Tibial nerve (tissue), 4 donors: ENCODE results near the gene GMDS. TPM values are rescaled to one million over a fixed set of nuclear protein-coding genes. Genes with fewer than 3 reads are reported as not detected.

Experiments used
- DNase-seq, 2 donors: peaks; one replicate each; pipeline ENCODE4 v3.0.0-alpha.2; 2019; ENCODE audit warnings: low spot score in 2 of 2
- H3K27ac ChIP-seq, 4 donors: fragments of 200-600 bp; sonication (generic) in 3 of 4; one replicate each; pipeline ENCODE4 v1.5.1; 2017 to 2019; ENCODE audit warnings: mild to moderate bottlenecking in 1 of 4
- H3K27me3 ChIP-seq, 2 donors: fragments of 200-600 bp; sonication (generic) in 1 of 2; one replicate each; pipeline versions ENCODE4 v1.5.1 to v1.6.0; 2017 to 2019
- H3K36me3 ChIP-seq, 3 donors: fragments of 200-600 bp; sonication (generic); one replicate each; pipeline ENCODE4 v1.5.1; 2018 to 2019
- H3K4me1 ChIP-seq, 4 donors: fragments of 200-600 bp; sonication (generic) in 3 of 4; one replicate each; pipeline ENCODE4 v1.5.1; 2017 to 2019
- H3K4me3 ChIP-seq, 4 donors: fragments of 200-600 bp; sonication (generic) in 3 of 4; one replicate each; pipeline ENCODE4 v1.5.1; 2017 to 2019; ENCODE audit warnings: mild to moderate bottlenecking in 1 of 4, moderate library complexity in 1 of 4
- H3K9me3 ChIP-seq, 4 donors: fragments of 200-600 bp; sonication (generic) in 3 of 4; one replicate each; pipeline ENCODE4 v1.5.1; 2017 to 2019
- EP300 ChIP-seq, 2 donors: sonication (generic); formaldehyde crosslinking; IDR thresholded peaks; one replicate each; pipeline ENCODE4 v1.6.1; 2017; ENCODE audit warnings: antibody characterized with exemption in 2 of 2, mild to moderate bottlenecking in 1 of 2
- POLR2A ChIP-seq, 2 donors: fragments of 450-650 bp; IDR thresholded peaks; one replicate each; pipeline ENCODE4 v1.6.1; 2017; ENCODE audit warnings: antibody characterized with exemption in 2 of 2, mild to moderate bottlenecking in 2 of 2, moderate library complexity in 2 of 2
- WGBS, 2 donors: methylation state at CpG; one replicate each; pipeline ENCODE4 v1.1.5; 2018; 5-methylcytosine and 5-hydroxymethylcytosine counted together
- total RNA-seq, 4 donors: library from RNA; depleted of rRNA; stranded (reverse); fragments of >200 nt; gene quantifications; one replicate each; pipeline ENCODE4 v1.1.0, GENCODE V29; 2016
- TF ChIP-seq, protein P1 (sequence below), 5 experiments: fragments of 200-600 bp in 3 of 5; fragments of 450-650 bp in 2 of 5; sonication (generic) in 3 of 5; IDR thresholded peaks; one replicate each; pipeline ENCODE4 v1.5.1; 2016 to 2019; ENCODE audit warnings: antibody characterized with exemption in 5 of 5, mild to moderate bottlenecking in 3 of 5, moderate library complexity in 2 of 5

The GMDS gene
- total RNA-seq, 4 donors from 2014 or later: 14.9 to 46.5 (median 32.8) TPM

GRCh38 chr6:1654054-1654453 lies 591.4 kb downstream of the GMDS start:
- no peak for DNase-seq
- Histone ChIP-seq H3K4me3 (no peak overlapping the region), H3K4me1 (no peaks in the 10 kb centered on the region), H3K9me3 (no peaks in the 10 kb centered on the region), H3K27ac (no peak overlapping the region), H3K36me3 (no peaks in the 10 kb centered on the region), H3K27me3 (no peaks in the 10 kb centered on the region)
- 85 to 88% methylated on average over 4 of the region's 4 CpGs for WGBS, 2 donors
- TF ChIP-seq EP300 (IDR thresholded peaks at IDR 0.05) (no peak), POLR2A (IDR thresholded peaks at IDR 0.05) (no peak)
- TF ChIP-seq, protein P1, sequence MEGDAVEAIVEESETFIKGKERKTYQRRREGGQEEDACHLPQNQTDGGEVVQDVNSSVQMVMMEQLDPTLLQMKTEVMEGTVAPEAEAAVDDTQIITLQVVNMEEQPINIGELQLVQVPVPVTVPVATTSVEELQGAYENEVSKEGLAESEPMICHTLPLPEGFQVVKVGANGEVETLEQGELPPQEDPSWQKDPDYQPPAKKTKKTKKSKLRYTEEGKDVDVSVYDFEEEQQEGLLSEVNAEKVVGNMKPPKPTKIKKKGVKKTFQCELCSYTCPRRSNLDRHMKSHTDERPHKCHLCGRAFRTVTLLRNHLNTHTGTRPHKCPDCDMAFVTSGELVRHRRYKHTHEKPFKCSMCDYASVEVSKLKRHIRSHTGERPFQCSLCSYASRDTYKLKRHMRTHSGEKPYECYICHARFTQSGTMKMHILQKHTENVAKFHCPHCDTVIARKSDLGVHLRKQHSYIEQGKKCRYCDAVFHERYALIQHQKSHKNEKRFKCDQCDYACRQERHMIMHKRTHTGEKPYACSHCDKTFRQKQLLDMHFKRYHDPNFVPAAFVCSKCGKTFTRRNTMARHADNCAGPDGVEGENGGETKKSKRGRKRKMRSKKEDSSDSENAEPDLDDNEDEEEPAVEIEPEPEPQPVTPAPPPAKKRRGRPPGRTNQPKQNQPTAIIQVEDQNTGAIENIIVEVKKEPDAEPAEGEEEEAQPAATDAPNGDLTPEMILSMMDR (IDR thresholded peaks at IDR 0.05): no peak

- 90 to 92% methylated on average over 10 of the region's 10 CpGs for WGBS, 2 donors
- H3K27ac ChIP-seq: no peak overlapping the region
- no peak overlapping the region for H3K4me3 ChIP-seq
- no peaks in the 10 kb centered on the region for H3K27me3 ChIP-seq
- DNase-seq: no peak
- no peaks in the 10 kb centered on the region for H3K9me3 ChIP-seq
- H3K4me1 ChIP-seq: no peaks in the 10 kb centered on the region
- TF ChIP-seq POLR2A (IDR thresholded peaks at IDR 0.05) (no peak), EP300 (IDR thresholded peaks at IDR 0.05) (no peak)
- TF ChIP-seq, protein P1 (IDR thresholded peaks at IDR 0.05): no peak
- H3K36me3 ChIP-seq: no peaks in the 10 kb centered on the region
Observed at GRCh38 chr6:1652842-1653241, 592.6 kb downstream of the GMDS start.

GRCh38 chr6:1651362-1651761 lies 594.0 kb downstream of the GMDS start:
- 98 to 100% methylated on average over 3 of the region's 3 CpGs for WGBS, 2 donors
- no peak for DNase-seq
- no peaks in the 10 kb centered on the region for H3K9me3 ChIP-seq
- H3K4me1 ChIP-seq: no peaks in the 10 kb centered on the region
- no peak overlapping the region for H3K27ac ChIP-seq
- H3K4me3 ChIP-seq: no peak overlapping the region
- H3K36me3 ChIP-seq: no peaks in the 10 kb centered on the region
- no peak for TF ChIP-seq EP300 (IDR thresholded peaks at IDR 0.05)
- TF ChIP-seq POLR2A (IDR thresholded peaks at IDR 0.05): no peak
- H3K27me3 ChIP-seq: no peaks in the 10 kb centered on the region

DNA sequence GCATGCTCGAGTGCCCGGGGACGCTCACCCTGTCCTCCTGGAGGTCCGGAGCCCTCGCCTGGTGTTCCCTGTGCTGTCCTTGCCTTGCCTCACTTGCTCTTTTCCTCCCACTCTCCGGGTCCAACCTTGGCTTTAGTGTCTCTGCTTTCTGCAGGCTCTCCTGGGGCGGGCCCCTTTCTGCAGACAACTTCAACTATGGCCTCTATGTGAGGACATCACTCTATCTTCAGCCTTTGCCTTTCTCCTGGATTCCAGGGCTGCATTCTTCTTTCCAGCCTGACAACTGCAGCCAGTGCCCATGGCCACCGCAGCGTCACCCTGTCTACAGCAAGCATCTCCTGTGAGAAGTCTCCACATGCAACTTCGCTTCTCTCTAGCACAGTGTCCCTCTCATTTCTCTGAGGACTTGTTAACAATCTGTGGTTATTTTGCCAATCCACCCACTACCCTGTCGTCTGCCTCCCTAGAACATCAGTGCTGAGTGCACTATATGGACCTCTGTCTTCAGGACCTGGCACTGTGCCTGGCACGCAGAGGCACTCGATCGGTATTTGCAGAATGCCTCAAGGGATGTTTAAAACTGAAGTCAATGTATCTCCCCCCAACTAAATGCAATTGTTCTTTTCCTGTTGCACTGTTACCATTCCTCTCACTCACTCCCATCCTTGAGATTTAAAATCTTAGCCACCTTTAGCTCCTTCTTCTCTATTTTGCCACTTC lies 599.8 kb downstream of the GMDS start:
- no peaks in the 10 kb centered on the region for H3K4me1 ChIP-seq
- no peaks in the 10 kb centered on the region for H3K9me3 ChIP-seq
- 75 to 79% methylated on average over 14 of the region's 14 CpGs for WGBS, 2 donors
- H3K4me3 ChIP-seq: no peak overlapping the region
- H3K27me3 ChIP-seq: no peaks in the 10 kb centered on the region
- H3K36me3 ChIP-seq: no peaks in the 10 kb centered on the region
- no peak overlapping the region for H3K27ac ChIP-seq
- TF ChIP-seq, protein P1 (IDR thresholded peaks at IDR 0.05): no peak
- no peak for DNase-seq

DNA sequence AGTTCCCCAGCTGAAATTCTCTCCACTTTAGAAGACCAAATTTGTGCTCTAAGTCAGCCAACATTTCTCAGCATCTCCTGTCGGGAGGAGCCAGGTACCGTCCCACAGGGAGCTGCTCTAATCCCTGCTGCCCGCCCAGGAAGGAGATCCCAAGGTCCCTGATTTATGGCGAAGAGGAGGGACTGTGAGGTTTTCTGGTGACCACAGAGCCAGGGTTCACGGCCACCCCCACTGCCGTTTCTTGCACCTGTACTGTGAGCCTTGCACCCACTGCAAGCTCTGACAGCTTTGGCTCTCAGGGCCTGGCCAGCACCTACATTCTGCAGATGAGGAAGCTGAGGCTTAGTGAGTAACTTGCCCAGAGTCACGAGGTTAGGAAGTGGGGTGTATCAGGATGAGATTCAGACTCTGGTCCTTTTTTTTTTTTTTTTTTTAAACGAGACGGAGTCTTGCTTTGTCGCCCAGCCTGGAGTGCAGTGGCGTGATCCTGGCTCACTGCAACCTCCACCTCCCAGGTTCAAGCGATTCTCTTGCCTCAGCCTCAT lies 600.8 kb downstream of the GMDS start:
- Histone ChIP-seq H3K4me3 (no peak overlapping the region), H3K27ac (no peak overlapping the region), H3K36me3 (no peaks in the 10 kb centered on the region), H3K27me3 (no peaks in the 10 kb centered on the region), H3K4me1 (no peaks in the 10 kb centered on the region), H3K9me3 (no peaks in the 10 kb centered on the region)
- TF ChIP-seq POLR2A (IDR thresholded peaks at IDR 0.05): no peak
- TF ChIP-seq EP300 (IDR thresholded peaks at IDR 0.05): no peak
- TF ChIP-seq, protein P1 (IDR thresholded peaks at IDR 0.05): no peak
- no peak for DNase-seq
- WGBS, 2 donors: 88% methylated on average over 12 of the region's 12 CpGs
